Mucosa of rectum (tissue), 2 donors: ENCODE measurements around the gene FAM81A.
"Not testable (repeated sequence)": the region's sequence is repeated elsewhere in the genome, so short reads cannot be mapped to it uniquely, and the experiment has no call there.

Experiments used
- H3K27ac ChIP-seq, 2 donors: one replicate each; pipeline ENCODE4 v1.7.0; 2013; ENCODE audit warnings: inconsistent platforms in 2 of 2, low read depth in 2 of 2, low read length in 2 of 2
- H3K27me3 ChIP-seq, 2 donors: one replicate each; pipeline ENCODE4 v1.7.0; 2013; ENCODE audit warnings: low read length in 2 of 2; ENCODE audit not compliant: control insufficient read depth in 2 of 2, insufficient read depth in 2 of 2
- H3K36me3 ChIP-seq, 2 donors: one replicate each; pipeline ENCODE4 v1.7.0; 2013; ENCODE audit warnings: low read length in 2 of 2; ENCODE audit not compliant: control insufficient read depth in 2 of 2, insufficient read depth in 2 of 2
- H3K4me1 ChIP-seq, 2 donors: one replicate each; pipeline ENCODE4 v1.7.0; 2013; ENCODE audit warnings: low read length in 2 of 2, mild to moderate bottlenecking in 1 of 2; ENCODE audit not compliant: control insufficient read depth in 2 of 2, insufficient read depth in 2 of 2
- H3K4me3 ChIP-seq, 2 donors: one replicate each; pipeline ENCODE4 v1.7.0; 2013; ENCODE audit warnings: low read length in 2 of 2
- H3K9ac ChIP-seq, 2 donors: one replicate each; pipeline ENCODE4 v1.7.0; 2013; ENCODE audit warnings: low read length in 2 of 2, low read depth in 1 of 2, mild to moderate bottlenecking in 1 of 2
- H3K9me3 ChIP-seq, 2 donors: one replicate each; pipeline ENCODE4 v1.7.0; 2013; ENCODE audit warnings: low read length in 2 of 2; ENCODE audit not compliant: control insufficient read depth in 2 of 2
- donor health status: healthy.
- donor health status: Normal muscosa, but diverticular disease.

Gene FAM81A

GRCh38 chr15:59519329-59519728 lies 81.3 kb downstream of the FAM81A start:
- no peak overlapping the region for H3K9ac ChIP-seq
- H3K4me3 ChIP-seq, result no peak overlapping the region
- no peaks in the 10 kb centered on the region for H3K4me1 ChIP-seq
- no peaks in the 10 kb centered on the region for H3K27me3 ChIP-seq
- H3K9me3 ChIP-seq, result no peaks in the 10 kb centered on the region
- no peaks in the 10 kb centered on the region for H3K36me3 ChIP-seq
- no peak overlapping the region for H3K27ac ChIP-seq

GRCh38 chr15:59521443-59521842 lies 83.5 kb downstream of the FAM81A start:
- Histone ChIP-seq H3K27ac (no peak overlapping the region), H3K9ac (no peak overlapping the region), H3K36me3 (no peaks in the 10 kb centered on the region), H3K27me3 (no peaks in the 10 kb centered on the region), H3K9me3 (no peaks in the 10 kb centered on the region), H3K4me3 (no peak overlapping the region), H3K4me1 (no peaks in the 10 kb centered on the region)

- no peak overlapping the region for H3K27ac ChIP-seq
- no peak overlapping the region for H3K4me3 ChIP-seq
- no peaks in the 10 kb centered on the region for H3K4me1 ChIP-seq
- no peaks in the 10 kb centered on the region for H3K27me3 ChIP-seq
- no peaks in the 10 kb centered on the region for H3K9me3 ChIP-seq
- no peak overlapping the region for H3K9ac ChIP-seq
- no peaks in the 10 kb centered on the region for H3K36me3 ChIP-seq
These were observed 85.0 kb downstream of the FAM81A start for GRCh38 chr15:59522988-59523461.

- H3K27ac ChIP-seq, result no peak overlapping the region
- no peaks in the 10 kb centered on the region for H3K9me3 ChIP-seq
- H3K27me3 ChIP-seq, result no peaks in the 10 kb centered on the region
- H3K36me3 ChIP-seq, result no peaks in the 10 kb centered on the region
- peak overlapping the region in 1 of 2 donors; percentile 16 for H3K9ac ChIP-seq
- H3K4me3 ChIP-seq, result no peak overlapping the region
- peaks cover 1 to 3% of the 10 kb centered on the region in 2 donors for H3K4me1 ChIP-seq
These were observed 85.7 kb downstream of the FAM81A start for GRCh38 chr15:59523702-59524101.

GRCh38 chr15:59524331-59524731 lies 86.3 kb downstream of the FAM81A start:
- peak overlapping the region in 1 of 2 donors; percentile 16 for H3K9ac ChIP-seq
- H3K9me3 ChIP-seq, result no peaks in the 10 kb centered on the region
- no peaks in the 10 kb centered on the region for H3K27me3 ChIP-seq
- no peaks in the 10 kb centered on the region for H3K36me3 ChIP-seq
- peaks cover 3% of the 10 kb centered on the region in 2 donors for H3K4me1 ChIP-seq
- no peak overlapping the region for H3K27ac ChIP-seq
- no peak overlapping the region for H3K4me3 ChIP-seq

- not testable (repeated sequence) for H3K9me3 ChIP-seq, H3K9ac ChIP-seq, H3K27ac ChIP-seq, H3K4me3 ChIP-seq, H3K27me3 ChIP-seq, H3K36me3 ChIP-seq
- H3K4me1 ChIP-seq, result peaks cover 10 to 12% of the 10 kb centered on the region in 2 donors
These were observed 88.5 kb downstream of the FAM81A start for GRCh38 chr15:59526466-59526865.

- Histone ChIP-seq H3K27ac (peak overlapping the region; percentile 21 to 34), H3K27me3 (no peaks in the 10 kb centered on the region), H3K9me3 (no peaks in the 10 kb centered on the region), H3K4me1 (peaks cover 23 to 31% of the 10 kb centered on the region in 2 donors), H3K36me3 (no peaks in the 10 kb centered on the region), H3K4me3 (no peak overlapping the region), H3K9ac (no peak overlapping the region)
These were observed 90.4 kb downstream of the FAM81A start for GRCh38 chr15:59528429-59528828.

GRCh38 chr15:59528961-59529402 lies 91.0 kb downstream of the FAM81A start:
- H3K9ac ChIP-seq, result no peak overlapping the region

GRCh38 chr15:59531066-59531675 lies 93.2 kb downstream of the FAM81A start:
- no peaks in the 10 kb centered on the region for H3K9me3 ChIP-seq
- H3K27ac ChIP-seq, result peak overlapping the region; percentile 84 to 86
- H3K27me3 ChIP-seq, result no peaks in the 10 kb centered on the region
- peaks cover 28 to 44% of the 10 kb centered on the region in 2 donors for H3K4me1 ChIP-seq
- H3K9ac ChIP-seq, result peak overlapping the region in 1 of 2 donors; percentile 31
- H3K4me3 ChIP-seq, result peak overlapping the region in 1 of 2 donors; percentile 15
- no peaks in the 10 kb centered on the region for H3K36me3 ChIP-seq

More at GRCh38 chr15:59528961-59529402, 91.0 kb downstream of the FAM81A start:
- H3K27me3 ChIP-seq, result no peaks in the 10 kb centered on the region
- no peaks in the 10 kb centered on the region for H3K36me3 ChIP-seq
- peak overlapping the region; percentile 21 to 34 for H3K27ac ChIP-seq
- no peaks in the 10 kb centered on the region for H3K9me3 ChIP-seq
- H3K4me1 ChIP-seq, result peaks cover 23 to 33% of the 10 kb centered on the region in 2 donors
- H3K4me3 ChIP-seq, result no peak overlapping the region

- Histone ChIP-seq H3K9ac (peak overlapping the region; percentile 42 to 67), H3K27me3 (no peaks in the 10 kb centered on the region), H3K4me3 (no peak overlapping the region), H3K4me1 (peaks cover 28 to 50% of the 10 kb centered on the region in 2 donors), H3K27ac (peak overlapping the region; percentile 79 to 84), H3K9me3 (no peaks in the 10 kb centered on the region), H3K36me3 (no peaks in the 10 kb centered on the region)
These were observed 94.9 kb downstream of the FAM81A start for GRCh38 chr15:59532770-59533379.
